Activated CD8-positive, alpha-beta memory T cell treated with anti-CD3 and anti-CD28 coated beads for 4 hours (primary cell): ENCODE measurements around the gene GOLGA6D.
"Not testable (repeated sequence)": the region's sequence is repeated elsewhere in the genome, so short reads cannot be mapped to it uniquely, and the experiment has no call there.

Experiments
- DNase-seq, 2 donors: peaks; one replicate each; pipeline ENCODE4 v3.0.0-alpha.2; 2020; ENCODE audit warnings: low read depth in 2 of 2

Gene GOLGA6D

DNA sequence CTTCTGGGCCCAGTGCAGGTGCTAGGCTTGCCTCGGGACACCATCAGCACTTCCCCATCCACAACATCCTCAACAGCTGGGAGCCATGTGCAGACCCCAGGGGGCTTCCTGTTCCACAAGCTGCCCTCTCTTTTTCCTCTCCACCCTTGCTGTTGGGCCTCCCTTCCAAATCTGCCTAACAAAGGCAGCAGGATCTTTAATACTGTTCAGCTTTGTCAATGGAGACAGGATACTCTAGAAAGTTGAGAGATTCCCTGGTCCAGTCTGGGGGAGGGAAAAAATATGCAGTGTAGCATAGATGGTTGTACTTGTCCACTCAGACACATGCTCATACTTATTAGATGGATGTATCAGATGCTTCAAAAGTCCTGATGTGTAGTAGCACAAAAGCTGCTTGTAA is 4.1 kb upstream of the GOLGA6D start:
- not testable (repeated sequence) for DNase-seq

DNA sequence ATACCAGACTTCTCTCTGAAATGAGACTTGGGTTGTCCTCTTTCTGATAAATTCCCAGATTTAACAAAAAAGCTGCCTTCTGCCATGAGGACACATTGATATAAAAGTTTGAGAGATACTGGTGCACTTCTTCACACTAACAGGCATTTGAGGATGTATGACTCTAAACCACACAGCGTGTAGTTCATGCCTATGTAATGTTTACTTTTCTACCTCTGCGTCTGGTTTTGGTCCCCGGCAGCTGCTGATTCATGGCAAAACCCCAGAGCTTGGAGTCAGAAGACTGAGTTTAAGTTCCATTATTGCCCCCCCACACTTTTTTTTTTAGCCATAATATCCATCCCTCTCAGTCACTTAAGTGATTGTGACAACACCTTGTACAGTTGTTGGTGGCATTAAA is 1.5 kb downstream of the GOLGA6D start:
- DNase-seq: not testable (repeated sequence)

DNA sequence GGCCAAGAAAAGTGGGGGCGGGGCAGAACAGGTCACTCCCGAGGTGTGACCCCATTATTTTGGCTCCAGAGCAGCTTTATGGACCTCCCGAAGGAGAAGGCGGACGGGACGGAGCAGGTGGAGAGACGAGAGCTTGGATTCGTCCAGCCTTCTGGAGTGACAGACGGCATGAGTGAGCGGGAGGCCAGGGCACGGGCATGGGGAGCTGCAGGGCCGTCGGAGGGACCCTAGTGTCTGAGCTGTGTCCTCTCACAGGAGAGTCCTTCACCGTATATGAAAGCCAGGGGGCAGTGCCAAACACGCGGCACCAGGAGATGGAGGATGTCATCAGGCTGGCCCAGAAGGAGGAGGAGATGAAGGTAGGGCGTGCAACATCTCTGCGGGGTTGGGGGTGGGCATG is 11.0 kb downstream of the GOLGA6D start:
- DNase-seq: not testable (repeated sequence)

DNA sequence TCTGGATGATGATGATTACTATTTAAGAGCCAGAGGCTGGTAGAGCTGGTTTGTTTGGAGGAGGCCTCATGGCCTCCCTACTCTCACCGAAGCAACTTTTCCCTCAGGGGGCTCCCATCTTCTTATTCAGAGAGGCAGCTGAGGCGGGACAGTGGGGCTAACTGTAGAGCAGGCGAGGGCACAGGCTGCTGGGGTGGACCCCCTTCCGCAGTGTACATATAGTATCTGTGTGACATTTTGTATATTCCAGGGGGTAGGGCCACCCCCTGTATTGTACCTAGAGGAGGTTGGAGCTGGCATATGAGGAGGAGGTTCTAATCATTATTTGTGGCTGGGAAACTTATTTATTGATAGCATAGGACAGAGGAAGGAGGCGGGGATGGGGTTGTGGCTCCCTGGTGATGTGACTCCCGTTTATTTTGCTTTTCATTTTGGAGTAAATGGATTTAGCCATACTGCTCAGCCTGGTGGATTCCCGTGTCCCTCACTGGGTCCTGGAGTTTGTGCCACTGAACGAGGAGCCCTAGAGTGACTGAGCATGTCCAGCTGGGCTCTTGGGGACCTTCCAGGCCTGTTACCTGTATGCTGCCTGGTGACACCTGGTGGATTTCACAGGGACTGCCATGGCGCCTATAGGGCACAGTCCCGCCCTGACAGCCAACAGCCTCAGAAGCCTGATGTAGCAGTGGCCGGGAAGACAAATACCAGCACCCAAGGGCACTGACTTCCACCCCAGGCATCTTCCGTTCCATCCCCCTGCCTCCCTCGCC is 16.1 kb downstream of the GOLGA6D start:
- not testable (repeated sequence) for DNase-seq

DNA sequence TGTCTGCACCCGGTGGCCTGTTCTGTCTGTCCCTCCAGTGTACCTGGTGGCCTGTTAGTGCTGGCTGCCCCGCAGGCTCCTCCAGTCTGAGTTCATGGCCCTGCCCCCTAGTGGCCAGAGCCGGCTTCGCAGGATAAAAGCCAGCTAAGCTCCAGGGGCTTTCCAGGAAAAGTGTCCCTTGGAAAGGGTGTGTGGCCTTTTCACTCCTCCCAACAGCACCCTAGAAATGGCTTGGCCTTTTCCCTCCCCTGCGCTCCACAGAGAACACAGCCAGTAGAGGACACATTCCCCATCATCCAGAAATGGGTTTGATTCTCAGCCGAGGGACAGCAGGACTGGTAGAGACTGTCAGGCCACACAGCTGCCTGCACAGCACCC is 16.7 kb downstream of the GOLGA6D start:
- DNase-seq: peak; percentile 5 to 35

DNA sequence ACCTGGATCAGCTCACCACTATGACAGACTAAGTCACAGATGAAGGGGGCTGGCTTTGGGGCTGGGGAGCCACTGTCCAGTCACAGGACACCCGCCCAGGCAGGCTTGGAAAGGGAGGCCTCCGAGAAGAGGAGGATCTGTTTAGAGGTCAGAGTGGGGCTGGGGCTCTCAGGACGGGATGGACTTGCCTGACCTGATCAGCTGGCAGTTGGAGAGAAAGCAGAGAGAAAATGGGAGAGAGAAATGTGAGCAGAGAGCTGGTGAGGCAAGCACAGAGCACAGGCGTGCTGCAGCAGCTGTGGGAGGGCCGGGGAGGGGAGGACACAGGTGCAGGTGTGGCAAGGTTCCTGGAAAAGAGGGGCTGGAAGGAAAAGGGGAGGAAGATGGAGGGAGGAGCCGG is 17.4 kb downstream of the GOLGA6D start:
- DNase-seq: not testable (repeated sequence)

DNA sequence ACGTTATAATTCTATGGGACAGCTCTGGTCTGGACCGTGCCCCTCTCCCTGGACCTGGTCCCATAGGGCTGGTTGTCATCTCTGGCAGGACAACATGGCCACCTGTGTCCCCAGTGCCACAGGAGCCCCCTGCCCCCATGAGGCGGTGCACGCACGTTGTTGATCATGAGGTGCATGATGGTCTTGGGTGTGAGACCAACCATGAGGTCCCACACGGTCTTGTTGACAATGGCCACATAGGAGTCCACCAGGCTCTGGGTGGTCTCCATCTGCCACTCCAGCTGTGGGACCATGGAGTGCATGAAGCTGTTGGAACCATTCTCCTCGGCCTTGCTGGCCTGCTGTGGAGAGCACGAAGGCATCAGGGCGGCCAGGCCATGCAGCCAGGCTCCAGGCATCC is 19.7 kb downstream of the GOLGA6D start:
- no peak for DNase-seq

DNA sequence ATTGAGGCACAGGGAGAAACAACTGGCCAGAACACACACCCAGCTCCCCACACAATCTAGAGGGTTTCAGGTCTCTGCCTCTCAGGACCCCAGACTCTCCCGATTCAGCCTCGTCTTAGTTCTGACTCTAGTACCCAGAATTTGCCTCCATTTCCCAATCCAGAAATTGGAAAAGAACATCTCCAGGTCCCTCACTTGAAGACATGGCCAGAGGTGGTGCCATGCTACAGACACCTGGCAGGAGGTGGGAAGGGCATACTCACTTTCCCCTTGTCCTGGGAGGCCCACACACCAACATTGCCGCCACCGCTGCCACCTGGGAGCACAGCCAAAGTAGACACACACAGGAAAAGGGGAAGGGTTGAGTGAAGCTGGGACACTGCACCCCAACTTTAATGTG is 20.1 kb downstream of the GOLGA6D start:
- DNase-seq: not testable (repeated sequence)

DNA sequence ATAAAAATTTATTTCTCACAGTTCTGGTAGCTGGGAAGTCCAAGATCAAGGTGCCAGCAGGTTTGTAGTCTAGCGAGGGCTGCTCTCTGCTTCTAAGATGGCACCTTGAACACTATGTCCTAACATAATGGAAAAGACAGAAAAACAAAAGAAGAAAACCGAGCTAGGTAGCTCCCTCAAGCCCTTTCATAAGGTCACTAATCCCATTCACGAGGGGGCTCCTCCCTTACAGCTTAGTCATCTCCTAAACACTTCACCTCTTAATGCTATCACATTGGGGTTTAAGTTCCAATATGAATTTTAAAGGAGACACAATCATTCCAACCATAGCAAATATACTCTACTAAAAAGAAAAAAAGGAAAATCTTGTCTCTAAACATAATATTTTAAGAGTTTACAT is 23.6 kb downstream of the GOLGA6D start:
- no peak for DNase-seq

DNA sequence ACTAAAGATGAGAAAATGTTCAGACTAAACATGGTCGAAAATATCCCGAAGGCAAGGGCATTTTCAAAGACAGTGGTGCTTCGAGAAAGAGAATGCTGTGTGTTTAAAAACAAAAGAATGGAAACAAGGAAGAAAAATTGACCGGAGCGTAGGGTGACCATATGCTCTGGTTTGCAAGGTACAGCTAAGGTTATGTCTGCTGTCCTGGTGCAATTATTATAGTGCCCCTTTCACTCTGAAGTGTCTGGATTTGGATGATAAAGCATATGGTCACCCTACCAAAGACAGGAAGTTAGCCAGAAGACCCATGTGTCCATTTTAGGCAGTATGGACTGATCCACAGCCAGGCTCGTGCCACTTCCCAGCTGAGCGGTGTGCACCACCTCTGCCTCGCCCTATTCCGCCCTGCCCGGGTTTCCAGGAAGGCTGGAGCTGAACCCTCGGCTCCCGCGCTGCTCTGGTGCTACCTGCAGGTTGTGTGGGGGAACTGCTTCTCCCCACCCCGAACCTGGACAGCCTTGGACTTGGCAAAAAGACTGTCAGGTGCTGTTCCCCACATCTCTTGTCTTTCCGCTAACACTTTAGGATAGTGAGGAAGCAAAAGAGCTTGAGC is 25.2 kb downstream of the GOLGA6D start:
- no peak for DNase-seq

DNA sequence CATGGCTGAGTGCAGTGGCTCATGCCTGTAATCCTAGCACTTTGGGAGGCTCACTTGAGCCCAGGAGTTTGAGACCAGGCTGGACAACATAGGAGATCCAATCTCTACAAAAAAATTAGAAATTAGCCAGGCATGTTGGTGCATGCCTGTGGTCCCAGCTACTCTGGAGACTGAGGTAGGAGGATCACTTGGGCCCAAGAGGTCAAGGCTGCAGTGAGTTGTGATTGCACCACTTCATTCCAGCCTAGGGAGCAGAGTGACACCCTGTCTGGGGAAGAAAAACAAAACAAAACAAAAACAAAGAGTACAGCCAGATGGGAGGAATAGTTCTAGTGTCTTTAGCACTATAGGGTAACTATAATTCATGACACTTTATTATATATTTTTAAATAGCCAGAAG is 27.1 kb downstream of the GOLGA6D start:
- no peak for DNase-seq

DNA sequence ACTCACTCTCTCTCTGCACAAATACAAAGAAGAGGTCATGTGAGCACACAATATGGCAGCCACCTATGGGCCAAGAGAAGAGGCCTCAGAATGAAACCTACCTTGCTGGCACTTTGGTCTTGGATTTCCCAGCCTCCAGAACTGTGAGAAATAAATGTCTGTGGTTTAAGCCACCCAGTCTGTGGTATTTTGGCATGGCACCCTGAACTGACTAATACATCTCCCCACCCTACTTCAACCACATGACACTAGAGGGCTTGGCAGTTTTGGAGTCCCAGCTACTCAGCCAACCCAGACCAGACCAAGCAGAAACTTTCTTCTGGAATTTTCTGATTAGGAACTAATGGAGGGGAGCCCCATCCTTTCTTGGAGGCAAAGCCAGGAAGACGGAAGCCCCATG is 29.9 kb downstream of the GOLGA6D start:
- not testable (repeated sequence) for DNase-seq

DNA sequence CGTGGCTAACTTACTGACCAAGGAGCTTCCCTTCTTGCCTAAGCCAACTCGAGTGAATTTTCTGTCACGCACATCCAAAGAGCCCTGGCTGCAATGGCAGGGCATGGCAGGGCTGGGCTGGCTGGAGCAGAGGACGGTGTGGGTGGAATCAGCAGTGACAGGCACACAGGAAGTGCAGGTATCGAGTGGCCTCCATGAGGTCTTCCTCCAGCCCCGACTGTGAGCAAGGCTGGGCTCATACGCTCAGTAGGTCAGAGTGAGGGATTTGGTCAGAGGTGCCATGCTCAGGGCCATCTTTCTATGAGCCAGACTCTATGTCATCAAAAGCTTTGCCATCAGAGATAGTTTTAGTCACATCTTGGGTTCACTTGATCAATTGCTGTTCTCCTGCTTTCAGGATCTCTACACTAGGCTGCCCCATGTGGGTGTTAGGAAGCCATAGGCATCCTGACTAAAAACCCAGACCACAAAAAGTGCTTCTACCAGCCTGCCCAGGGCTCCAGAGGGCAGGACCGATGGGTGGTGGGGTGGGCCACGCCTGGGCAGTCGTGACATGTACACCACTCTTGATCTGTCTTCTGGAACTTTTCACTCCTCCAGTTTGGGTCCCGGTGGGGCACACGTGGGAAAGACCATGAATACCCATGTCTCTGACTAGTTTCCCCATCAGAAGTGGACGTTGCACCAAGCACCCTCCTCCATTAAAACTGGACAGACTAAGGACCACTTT is 30.6 kb downstream of the GOLGA6D start:
- DNase-seq: no peak

DNA sequence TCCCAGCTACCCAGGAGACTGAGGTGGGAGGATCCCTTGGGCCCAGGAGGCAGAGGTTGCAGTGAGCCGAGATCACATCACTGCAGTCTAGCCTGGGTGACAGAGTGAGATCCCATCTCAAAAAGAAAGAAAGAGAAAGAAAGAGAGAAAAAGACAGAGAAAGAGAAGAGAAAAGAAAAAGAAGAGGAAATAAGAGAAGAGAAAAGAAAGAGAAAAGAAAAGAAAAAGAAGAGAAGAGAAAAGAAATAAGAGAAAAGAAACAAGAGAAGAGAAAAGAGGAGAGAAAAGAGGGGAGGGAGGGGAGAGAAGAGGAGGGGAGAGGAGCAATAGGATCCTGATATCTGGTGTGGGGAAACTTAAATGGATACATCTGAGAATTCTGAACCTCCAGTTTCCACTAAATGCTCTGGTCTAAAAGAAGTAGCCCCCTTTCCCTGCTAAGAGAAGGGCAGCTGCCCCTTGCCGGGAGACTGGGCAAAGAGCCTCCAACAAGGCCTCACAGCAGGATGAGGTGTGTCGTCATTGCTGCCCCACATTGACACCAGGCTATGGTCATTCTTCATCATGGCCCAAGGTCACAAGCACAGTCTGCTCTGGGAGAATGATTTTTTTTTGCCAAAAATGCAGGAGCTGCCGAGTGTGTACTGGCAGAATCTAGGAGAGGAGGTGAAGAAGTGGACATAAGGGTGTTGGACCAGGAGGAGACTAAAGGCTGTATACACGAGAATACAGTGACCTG is 32.1 kb downstream of the GOLGA6D start:
- DNase-seq: no peak

DNA sequence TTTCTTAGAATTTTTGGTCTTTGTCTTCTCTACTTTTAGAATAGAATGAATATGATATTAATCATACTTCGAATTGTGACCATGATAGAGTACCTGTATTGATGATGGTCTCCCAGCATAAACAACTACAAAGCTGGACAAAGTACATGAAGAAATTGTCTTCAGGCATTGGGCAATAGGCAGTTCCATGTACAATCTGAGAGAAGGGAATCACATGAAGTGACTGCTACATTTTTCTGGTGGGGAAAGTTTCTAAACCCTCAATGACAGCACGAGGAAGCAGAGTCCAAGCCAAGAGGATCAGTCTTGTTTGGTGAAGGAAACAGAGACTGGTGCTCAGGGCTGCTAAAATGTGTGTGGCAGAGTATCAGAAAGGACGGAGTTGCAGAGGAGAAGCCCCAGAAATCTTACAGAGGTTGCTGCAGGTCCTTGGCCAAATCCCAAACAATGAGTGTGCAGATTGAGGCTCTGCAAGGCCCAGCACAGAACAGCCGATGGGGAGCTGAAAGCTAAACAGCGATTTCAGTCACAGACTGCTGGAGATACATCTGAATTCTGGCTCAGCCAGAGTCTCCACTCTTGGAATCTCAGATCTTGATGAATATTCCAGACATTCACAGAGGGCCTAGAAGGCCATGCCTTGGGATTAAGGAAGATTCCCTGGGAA is 36.7 kb downstream of the GOLGA6D start:
- not testable (repeated sequence) for DNase-seq

DNA sequence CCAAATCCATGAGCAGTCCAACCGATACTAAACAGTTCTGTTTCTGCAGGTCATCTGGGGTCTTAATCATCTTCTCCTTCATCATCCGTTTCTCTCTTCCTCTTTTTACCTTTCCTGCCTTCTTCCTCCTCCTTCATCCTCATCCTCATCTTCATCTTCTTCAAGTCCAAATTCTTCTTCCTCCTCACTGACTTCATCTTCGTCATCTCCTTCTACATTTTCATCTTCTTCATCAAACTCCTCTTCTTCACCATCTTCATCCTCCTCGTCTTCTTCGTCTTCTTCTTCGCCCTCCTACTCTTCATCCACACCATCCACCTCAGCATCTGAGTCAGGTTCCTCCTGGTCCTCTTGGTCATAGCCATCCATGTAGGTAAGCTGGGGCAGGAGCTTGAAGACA is 39.1 kb downstream of the GOLGA6D start:
- no peak for DNase-seq

DNA sequence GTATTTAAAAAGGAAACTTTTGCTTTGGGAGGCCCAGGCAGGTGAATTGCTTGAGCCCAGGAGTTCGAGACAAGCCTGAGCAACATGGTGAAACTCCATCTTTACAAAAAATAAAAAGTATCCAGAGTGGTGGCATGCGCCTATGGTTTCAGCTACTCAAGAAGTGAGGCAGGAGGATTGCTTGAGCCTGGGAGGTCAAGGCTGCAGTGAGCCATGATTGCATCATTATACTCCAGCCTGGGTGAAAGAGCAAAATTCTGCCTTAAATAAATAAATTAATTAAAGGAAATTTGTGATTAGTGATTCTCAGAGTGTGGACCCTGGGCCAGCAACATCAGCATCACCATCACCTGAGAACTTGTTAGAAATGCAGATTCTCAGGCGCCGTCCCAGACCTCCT is 43.3 kb downstream of the GOLGA6D start:
- no peak for DNase-seq

DNA sequence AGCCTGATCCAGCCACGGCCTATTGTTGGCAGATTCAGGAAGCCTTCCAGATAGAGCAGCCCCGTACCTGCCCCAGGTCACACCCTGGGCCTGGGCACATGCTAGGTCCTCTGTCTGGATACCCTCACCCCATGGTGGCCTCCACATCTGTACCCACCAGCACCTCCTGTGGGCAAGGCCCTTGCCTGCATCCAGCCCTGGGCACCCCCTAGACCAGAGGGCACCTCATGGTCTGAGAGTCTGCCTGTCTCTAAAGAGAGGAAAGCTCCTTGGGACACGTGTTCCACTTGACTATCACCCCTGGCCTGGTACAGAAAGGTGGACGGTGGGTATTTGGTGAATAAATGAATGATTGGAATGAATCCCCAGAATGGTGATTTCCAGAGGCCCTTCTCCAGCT is 44.4 kb downstream of the GOLGA6D start:
- no peak for DNase-seq

DNA sequence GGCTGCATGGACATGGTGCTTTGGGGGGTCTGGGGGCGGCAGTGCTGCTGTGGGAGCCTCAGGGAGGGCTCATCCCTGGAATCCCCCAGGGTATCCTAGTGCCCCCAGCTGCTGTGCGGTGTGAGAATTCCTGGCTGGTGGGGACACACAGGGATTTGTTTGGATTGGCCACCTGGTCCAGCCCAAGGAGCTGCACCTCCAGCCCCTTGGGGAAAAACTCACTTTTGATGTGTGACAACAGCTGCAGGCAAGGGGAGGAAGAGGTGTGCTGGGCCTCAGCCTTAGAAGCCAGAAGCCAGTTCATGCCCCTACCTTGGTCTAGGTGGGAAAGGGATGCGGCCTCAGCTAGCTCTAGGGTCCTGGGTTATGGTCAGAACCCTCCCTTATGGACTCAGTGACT is 44.9 kb downstream of the GOLGA6D start:
- no peak for DNase-seq

DNA sequence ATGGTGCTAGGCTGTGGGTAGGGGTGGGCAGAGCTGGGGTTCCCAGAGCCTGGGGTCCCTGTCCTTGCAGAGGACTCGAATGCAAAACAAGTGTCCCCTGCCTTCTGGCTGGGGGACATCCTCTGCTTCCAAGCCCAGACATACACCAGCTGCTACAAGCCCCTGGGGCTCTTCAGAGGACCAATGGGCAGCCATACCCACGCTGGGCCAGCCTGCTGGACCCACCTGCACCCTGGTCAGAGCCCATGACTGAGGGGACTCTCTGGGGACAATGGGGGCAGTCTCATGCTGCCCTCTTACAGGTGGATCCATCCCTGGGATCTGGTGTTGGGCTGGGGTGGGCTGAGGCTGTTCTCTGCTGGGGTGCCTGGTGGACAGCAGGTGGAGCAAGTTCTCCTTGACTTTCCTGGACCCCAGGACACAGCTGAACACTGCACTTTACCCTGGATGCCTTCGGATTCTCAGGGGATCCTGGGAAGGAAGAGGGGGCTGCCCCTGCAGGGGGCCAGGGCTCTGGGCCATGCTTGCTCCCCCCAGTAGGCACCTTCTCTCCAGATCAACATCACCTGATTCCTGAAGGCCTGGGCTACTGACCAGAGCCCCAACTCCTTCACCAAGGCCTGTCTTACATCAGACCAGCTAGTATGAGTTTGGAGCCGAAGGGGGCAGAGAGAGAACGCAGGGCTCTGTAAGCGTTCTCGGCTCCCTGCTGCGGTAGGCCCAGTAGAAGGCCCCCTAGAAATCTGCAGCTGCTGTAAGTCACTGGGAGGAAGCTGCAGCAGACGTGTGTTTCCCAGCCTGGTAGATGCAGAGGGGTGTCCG is 46.1 kb downstream of the GOLGA6D start:
- no peak for DNase-seq

DNA sequence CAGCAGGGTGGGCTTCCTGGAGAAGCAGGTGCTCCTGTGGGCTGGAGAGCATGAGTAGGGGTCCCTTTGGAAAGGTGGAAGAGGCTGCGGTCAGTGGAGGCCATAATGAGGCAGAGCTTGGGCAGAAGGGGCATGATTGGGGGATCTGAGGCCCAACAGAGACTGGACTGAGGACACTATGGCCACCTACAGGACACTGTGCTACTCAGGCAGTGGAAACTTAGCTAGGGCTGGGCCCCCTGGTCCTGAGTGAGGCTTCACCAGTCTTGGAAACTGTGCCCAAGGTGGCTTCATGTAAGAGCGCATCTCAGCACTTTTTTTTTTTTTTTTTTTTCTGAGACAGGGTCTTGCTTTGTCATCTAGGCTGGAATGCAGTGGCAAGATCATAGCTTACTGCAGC is 46.9 kb downstream of the GOLGA6D start:
- no peak for DNase-seq
